GM21381 (cell line): ENCODE data around the gene TLCD3A.
A peak's percentile ranks its signal among the peaks of the same experiment; 100 is the strongest.
"Not testable (repeated sequence)": the region's sequence is repeated elsewhere in the genome, so short reads cannot be mapped to it uniquely, and the experiment has no call there.

ENCODE experiments used
- ATAC-seq: cut with Tn5 transposase; IDR thresholded peaks from one replicate; pipeline ENCODE4 v1.9.1; 2021; ENCODE audit warnings: mild to moderate bottlenecking, moderate library complexity; ENCODE audit not compliant: unreplicated experiment

TLCD3A gene

DNA sequence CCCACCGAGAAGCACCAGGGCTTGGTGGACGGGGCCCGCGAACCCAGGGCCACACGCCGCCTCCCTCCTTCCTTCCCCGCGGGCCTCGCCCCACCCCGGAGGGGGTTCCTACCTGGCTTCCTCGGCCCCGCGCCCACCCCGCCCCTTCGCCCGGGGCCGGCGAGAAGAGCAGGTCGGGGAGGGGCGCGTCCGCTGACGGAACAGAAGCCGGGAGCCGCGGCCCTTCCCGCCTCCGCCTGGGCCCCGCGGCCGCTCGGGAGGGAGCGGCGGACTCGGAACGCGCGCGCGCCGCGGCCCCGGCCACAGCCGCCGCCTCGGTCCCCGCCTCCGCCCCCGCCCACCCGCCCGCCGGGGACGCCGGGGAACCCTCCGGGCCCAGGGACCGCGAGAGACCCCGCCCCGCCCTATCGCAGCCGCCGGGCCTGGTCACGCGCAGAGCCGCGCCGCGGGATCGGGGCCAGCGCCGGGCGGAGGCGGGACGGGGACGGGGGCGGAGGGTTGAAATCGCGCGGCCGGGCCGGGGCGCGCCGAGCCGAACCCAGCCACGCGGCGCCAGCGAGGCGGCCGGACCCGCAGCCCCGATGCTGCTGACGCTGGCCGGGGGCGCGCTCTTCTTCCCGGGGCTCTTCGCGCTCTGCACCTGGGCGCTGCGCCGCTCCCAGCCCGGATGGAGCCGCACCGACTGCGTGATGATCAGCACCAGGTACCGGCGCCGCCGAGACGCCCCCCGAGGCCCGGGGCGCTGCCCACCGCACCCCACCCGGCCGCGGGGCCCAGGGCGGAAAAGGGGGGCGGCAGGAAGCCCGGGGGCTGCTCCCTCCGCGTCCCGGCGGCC lies at the start of gene TLCD3A:
TLCD3A (plus strand) TSS at position 530 of the 835 bp plus-strand sequence; CDS start at position 582, 52 bp downstream.
- ATAC-seq = peak; percentile 50

- no peak for ATAC-seq
Measured at GRCh38 chr17:683040-683439, 49.4 kb upstream of the TLCD3A start.

GRCh38 chr17:683499-684254 lies 48.7 kb upstream of the TLCD3A start:
- no peak for ATAC-seq

DNA sequence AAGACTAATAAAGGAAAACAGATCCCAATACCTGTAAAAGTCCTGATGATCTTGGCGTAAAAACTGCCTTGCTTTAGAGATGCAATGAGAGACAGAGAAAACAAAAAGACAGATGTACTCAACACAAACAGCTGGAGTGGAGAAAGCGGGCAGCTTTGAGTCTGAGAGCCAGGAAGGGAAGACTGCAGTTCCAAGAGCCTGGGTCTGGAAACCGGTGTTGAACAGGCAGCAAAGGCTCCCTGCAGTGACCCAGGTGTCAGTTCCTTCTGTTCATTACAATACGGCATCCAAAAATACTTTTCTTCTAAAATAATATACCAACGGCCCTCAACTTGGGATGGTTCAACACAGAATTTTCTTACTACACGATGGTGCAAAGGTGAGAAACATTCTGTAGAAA lies 47.4 kb upstream of the TLCD3A start:
- no peak for ATAC-seq

GRCh38 chr17:688100-688989 lies 44.1 kb upstream of the TLCD3A start:
- no peak for ATAC-seq

GRCh38 chr17:689556-690275 lies 42.7 kb upstream of the TLCD3A start:
- no peak for ATAC-seq

- ATAC-seq = no peak
Measured at GRCh38 chr17:690361-690760, 42.0 kb upstream of the TLCD3A start.

DNA sequence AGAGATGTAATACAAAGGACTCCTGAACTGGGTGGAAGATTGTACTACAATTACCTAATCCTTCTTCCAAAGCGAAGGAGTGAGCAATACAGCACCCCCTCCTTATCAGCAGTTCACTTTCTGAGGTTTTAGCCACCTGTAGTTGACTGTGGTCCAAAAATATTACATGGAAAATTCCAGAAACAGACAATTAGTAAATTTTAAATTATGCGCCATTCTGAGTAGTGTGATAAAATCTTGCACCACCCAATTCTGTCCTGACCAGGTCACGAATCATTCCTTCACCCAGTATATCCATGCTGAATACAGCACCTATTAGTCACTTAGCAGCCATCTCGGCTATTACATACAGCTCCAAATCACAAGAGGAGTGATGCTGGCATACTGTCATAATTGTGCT lies 41.0 kb upstream of the TLCD3A start:
- ATAC-seq = no peak

GRCh38 chr17:692116-692515 lies 40.3 kb upstream of the TLCD3A start:
- ATAC-seq = no peak

GRCh38 chr17:693791-694638 lies 38.4 kb upstream of the TLCD3A start:
- no peak for ATAC-seq

DNA sequence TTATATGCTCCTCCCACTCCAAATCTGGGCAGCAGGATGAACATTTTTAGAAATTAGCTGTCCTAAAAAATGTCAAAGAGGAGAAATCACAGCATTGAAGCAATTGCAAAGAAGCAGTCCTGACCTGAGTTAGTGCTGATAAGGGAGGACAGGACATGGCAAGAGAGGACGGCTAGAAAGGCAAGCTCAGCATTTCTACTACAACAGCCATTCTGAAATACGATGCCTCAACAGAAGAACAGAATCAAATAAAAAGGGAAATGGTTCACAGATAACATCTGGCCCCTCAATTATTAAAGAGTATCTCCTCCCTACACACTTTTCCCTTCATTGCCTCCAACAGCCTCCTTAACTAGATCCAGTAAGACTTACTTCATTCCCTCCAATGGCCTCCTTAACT lies 36.0 kb upstream of the TLCD3A start:
- ATAC-seq = no peak

GRCh38 chr17:697682-698081 lies 34.7 kb upstream of the TLCD3A start:
- ATAC-seq = no peak

DNA sequence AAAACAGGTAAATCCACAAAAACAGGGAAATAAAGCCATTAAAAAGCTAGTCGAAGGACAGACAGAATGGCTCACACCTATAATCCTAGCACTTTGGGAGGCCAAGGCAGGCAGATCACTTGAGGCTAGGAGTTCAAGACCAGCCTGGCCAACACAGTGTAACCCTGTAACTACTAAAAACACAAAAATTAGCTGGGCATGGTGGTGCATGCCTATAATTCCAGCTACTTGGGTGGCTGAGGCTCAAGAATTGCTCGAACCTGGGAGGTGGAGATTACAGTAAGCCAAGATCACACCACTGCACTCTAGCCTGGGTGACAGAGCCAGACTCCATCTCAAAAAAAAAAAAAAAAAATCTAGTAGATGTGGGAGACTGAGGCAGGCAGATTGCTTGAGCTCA lies 34.3 kb upstream of the TLCD3A start:
- ATAC-seq = not testable (repeated sequence)

- no peak for ATAC-seq
Measured at GRCh38 chr17:699345-699744, 33.1 kb upstream of the TLCD3A start.

GRCh38 chr17:700504-701094 lies 31.8 kb upstream of the TLCD3A start:
- ATAC-seq = no peak

- ATAC-seq = no peak
Measured at GRCh38 chr17:703081-703875, 29.1 kb upstream of the TLCD3A start.

DNA sequence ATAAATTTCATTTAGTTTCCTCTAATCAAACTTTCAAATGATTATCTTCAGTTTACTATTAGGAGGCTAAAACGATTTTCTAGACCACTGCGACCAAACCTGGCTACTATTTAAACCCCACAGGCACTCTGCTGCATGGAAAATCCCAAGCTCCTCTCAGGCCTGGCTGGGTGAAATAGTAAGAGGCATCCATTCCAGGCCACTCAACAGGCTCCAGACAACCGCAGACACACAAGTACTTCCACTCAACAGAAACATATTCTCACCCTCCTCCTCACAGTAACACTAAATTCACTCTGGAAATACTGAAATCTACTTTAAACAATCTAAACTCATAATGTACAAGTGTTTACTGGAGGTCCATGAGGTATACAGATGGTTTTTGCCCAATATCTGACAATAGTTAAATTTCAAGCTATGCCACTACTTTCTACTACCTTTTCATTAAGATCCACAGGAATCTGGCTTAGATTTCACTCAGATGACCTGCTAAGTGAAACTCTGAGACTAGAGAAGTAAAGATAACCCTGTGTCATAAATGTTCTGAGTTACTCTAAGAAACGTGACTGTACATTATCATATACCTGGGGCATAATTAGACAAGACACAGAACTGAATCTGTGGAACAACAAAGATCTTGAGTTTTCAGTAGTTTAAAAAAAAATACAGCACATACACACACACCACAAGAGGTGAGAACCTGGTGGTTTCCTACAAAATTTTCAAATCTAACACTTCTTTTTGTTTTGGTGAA lies 28.1 kb upstream of the TLCD3A start:
- ATAC-seq = no peak

GRCh38 chr17:705011-705410 lies 27.4 kb upstream of the TLCD3A start:
- no peak for ATAC-seq
